ENCODE measurements around the gene MCOLN2. TPM values are rescaled to one million over a fixed set of nuclear protein-coding genes. Genes with fewer than 3 reads are reported as not detected.

MCOLN2 gene
- total RNA-seq, 1 experiment from 2014 or later = 22.5 TPM

GRCh38 chr1:85027242-85027983 lies 30.5 kb upstream of the MCOLN2 start:
- ATAC-seq (peak; percentile 93), DNase-seq (ENCODE audit: low read depth, low spot score) (peak; percentile 24)
- in situ Hi-C loops (cut with HindIII; ENCODE audit: low pct_unique_long_range_greater_than_20kb, low sequenced_read_pairs) = no loop called here
- no peaks in the 10 kb centered on the region for H3K9me3 ChIP-seq (ENCODE audit: control insufficient read depth, insufficient read depth, low read depth, low read length)
- no peaks in the 10 kb centered on the region for H3K4me1 ChIP-seq (ENCODE audit: control insufficient read depth, insufficient read depth, low read length)
- no peaks in the 10 kb centered on the region for H3K36me3 ChIP-seq (ENCODE audit: control insufficient read depth, insufficient read depth, low read length)
- no peak overlapping the region for H3K27ac ChIP-seq (ENCODE audit: low read length)
- TF ChIP-seq CTCF (IDR thresholded peaks at IDR 0.05) (peak; percentile 60), TCF7L2 (IDR thresholded peaks at IDR 0.05; ENCODE audit: low read depth, low read length) (no peak)
- H3K27me3 ChIP-seq (ENCODE audit: control insufficient read depth, insufficient read depth, low read length) = no peaks in the 10 kb centered on the region
- CTCF ChIA-PET = interaction anchor here (0.5 to 3.0 kb wide), 6 partner anchors 8 to 213 kb away, joined by 3 to 83 read pairs (median 4); no protein-coding TSS in a partner anchor
- intact Hi-C loops (cut with micrococcal nuclease; ENCODE audit: unreplicated experiment) = loop anchor here (1.0 kb wide), 1 partner anchor 82 kb away; no protein-coding TSS in a partner anchor
- BruUV-seq (replicated peaks) = no TSS peak
- no peak overlapping the region for H3K4me3 ChIP-seq (ENCODE audit: low read depth in 2 of 2, low read length in 2 of 2)
- POLR2A ChIA-PET = interaction anchor here (0.6 to 0.8 kb wide), 2 partner anchors 83 to 540 kb away, joined by 3 to 4 read pairs; no protein-coding TSS in a partner anchor

GRCh38 chr1:85025940-85026339 lies 29.0 kb upstream of the MCOLN2 start:
- TF ChIP-seq REST (IDR thresholded peaks at IDR 0.05; ENCODE audit: insufficient read depth in 1 of 2, low read depth in 2 of 2, low read length in 1 of 2) (no peak), CTCF (IDR thresholded peaks at IDR 0.05) (no peak), TCF7L2 (IDR thresholded peaks at IDR 0.05; ENCODE audit: low read depth, low read length) (no peak), POLR2AphosphoS5 (IDR thresholded peaks at IDR 0.05; ENCODE audit: low read depth, low read length) (no peak), SIN3A (IDR thresholded peaks at IDR 0.05; ENCODE audit: borderline replicate concordance, insufficient read depth, low read depth, low read length) (no peak)
- Histone ChIP-seq H3K9me3 (ENCODE audit: control insufficient read depth, insufficient read depth, low read depth, low read length) (no peaks in the 10 kb centered on the region), H3K27me3 (ENCODE audit: control insufficient read depth, insufficient read depth, low read length) (no peaks in the 10 kb centered on the region), H3K4me3 (ENCODE audit: low read depth in 2 of 2, low read length in 2 of 2) (no peak overlapping the region), H3K36me3 (ENCODE audit: control insufficient read depth, insufficient read depth, low read length) (no peaks in the 10 kb centered on the region), H3K4me1 (ENCODE audit: control insufficient read depth, insufficient read depth, low read length) (no peaks in the 10 kb centered on the region), H3K27ac (ENCODE audit: low read length) (no peak overlapping the region)
- DNase-seq (ENCODE audit: low read depth, low spot score) (no peak), ATAC-seq (no peak)
- BruUV-seq (replicated peaks) = no TSS peak
- intact Hi-C loops (cut with micrococcal nuclease; ENCODE audit: unreplicated experiment) (no loop called here), in situ Hi-C loops (cut with HindIII; ENCODE audit: low pct_unique_long_range_greater_than_20kb, low sequenced_read_pairs) (no loop called here)
- POLR2A ChIA-PET = no interaction called here
- CTCF ChIA-PET = interaction anchor here (3.0 kb wide), 1 partner anchor 82 kb away, joined by 83 read pairs; no protein-coding TSS in a partner anchor
